Activated CD8-positive, alpha-beta memory T cell treated with anti-CD3 and anti-CD28 coated beads for 36 hours (primary cell): ENCODE results near the gene ZFP92. TPM values are rescaled to one million over a fixed set of nuclear protein-coding genes. Genes with fewer than 3 reads are reported as not detected.

Experiments
- CTCF ChIA-PET: fragments of 350-600 bp; sonication (Branson Sonifier 250); formaldehyde crosslinking; loops from one replicate; lab custom pipeline; 2021; ENCODE audit warnings: antibody characterized with exemption; lab: Charles Lee
- POLR2A ChIA-PET: fragments of 350-600 bp; sonication (Branson Sonifier 250); formaldehyde crosslinking; loops from one replicate; lab custom pipeline; 2021; ENCODE audit warnings: antibody characterized with exemption; lab: Charles Lee
- total RNA-seq, 2 experiments: library from RNA; stranded (reverse); gene quantifications; one replicate each; pipeline ENCODE4 v1.2.3, GENCODE V29; 2021

ZFP92 gene
- total RNA-seq, 2 experiments from 2014 or later, result 1.8 to 2.0 TPM

GRCh38 chrX:153447581-153447960 lies 36.3 kb downstream of the ZFP92 start:
- ChIA-PET CTCF (no interaction called here), POLR2A (no interaction called here)

DNA sequence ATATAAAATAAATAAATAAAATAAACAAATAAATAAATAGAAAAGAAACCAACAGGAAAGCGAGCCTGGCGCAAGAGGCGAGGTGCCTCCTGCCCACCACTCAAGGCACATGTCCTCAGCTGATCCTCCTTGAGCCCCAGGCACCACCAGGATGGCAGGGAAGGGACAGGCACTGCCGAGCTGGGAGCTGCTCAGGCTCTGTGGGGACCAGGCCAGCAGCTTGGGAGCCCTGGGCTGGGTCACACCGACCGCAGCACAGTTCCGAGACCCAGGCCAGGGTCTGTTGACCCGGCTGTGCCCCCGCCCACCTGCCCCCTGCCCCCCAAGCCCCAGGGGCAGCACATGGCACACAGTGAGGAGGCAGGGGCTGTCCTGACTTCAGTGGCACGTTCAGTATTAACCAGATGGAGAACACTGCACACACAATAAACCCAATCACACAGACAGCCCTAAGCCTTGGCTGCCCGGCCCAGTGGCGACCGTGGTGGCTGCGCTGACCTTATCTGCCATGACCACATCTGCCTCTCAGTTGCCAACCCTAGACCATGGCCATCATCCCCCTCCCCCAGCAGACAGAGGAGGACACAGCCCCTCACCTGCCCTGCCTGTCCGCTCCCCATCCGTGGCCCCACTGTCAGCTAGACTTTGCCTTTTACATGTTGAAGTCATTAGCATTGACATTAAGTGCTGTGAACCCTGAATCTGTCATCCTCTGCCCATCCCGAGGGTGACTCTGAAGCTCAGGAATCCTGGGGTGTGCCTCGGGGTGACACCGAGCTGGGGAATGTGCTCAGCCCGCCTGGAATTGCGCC lies 37.5 kb downstream of the ZFP92 start:
- CTCF ChIA-PET, result no interaction called here
- POLR2A ChIA-PET, result no interaction called here

- POLR2A ChIA-PET, result no interaction called here
- CTCF ChIA-PET, result no interaction called here
These were observed 38.3 kb downstream of the ZFP92 start for GRCh38 chrX:153449368-153450113.

GRCh38 chrX:153450114-153450948 lies 39.1 kb downstream of the ZFP92 start:
- ChIA-PET POLR2A (no interaction called here), CTCF (no interaction called here)

DNA sequence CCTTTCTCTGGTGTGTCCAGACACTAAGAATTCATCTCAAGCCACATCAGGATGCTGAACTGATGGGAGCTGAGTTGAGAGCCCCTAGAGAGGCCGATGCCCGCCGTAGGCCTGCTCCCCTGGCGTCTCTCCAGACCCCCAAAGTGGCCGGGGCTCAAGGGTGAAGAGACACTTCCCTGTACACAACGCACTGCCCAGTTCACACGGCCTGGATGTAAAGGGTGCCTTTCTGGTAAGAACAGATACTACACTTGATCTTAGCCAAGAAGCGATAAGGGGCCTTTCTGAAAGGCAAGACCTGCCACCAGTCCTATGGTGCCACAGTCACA lies 39.6 kb downstream of the ZFP92 start:
- ChIA-PET CTCF (no interaction called here), POLR2A (no interaction called here)

GRCh38 chrX:153454901-153455550 lies 43.8 kb downstream of the ZFP92 start:
- POLR2A ChIA-PET, result no interaction called here
- CTCF ChIA-PET, result no interaction called here

- POLR2A ChIA-PET, result no interaction called here
- CTCF ChIA-PET, result no interaction called here
These were observed 44.3 kb downstream of the ZFP92 start for GRCh38 chrX:153455571-153455970.

DNA sequence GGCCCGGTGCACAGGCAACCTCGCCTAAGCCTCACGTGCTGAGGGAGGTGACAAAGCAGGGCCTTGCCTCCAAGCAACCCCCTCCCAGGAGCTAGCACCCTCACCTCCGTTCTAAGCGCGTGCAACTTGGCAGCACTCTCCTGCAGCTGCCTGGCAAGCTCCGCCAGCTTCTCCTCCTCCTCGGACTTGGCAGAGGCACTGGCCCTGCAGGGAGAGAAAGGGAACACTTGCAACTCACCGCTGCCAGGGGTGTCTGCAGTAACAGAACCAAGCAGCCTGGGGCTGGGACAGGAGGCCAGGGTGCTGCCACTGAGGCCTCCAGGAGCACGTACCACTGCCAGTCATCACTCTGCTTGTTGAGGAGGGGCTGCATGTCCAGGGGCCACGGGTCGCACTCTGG lies 44.9 kb downstream of the ZFP92 start:
- ChIA-PET POLR2A (no interaction called here), CTCF (no interaction called here)

GRCh38 chrX:153456704-153457103 lies 45.4 kb downstream of the ZFP92 start:
- ChIA-PET POLR2A (interaction anchor here (0.5 kb wide), 1 partner anchor 17 kb away, joined by 3 read pairs; no protein-coding TSS in a partner anchor), CTCF (no interaction called here)

DNA sequence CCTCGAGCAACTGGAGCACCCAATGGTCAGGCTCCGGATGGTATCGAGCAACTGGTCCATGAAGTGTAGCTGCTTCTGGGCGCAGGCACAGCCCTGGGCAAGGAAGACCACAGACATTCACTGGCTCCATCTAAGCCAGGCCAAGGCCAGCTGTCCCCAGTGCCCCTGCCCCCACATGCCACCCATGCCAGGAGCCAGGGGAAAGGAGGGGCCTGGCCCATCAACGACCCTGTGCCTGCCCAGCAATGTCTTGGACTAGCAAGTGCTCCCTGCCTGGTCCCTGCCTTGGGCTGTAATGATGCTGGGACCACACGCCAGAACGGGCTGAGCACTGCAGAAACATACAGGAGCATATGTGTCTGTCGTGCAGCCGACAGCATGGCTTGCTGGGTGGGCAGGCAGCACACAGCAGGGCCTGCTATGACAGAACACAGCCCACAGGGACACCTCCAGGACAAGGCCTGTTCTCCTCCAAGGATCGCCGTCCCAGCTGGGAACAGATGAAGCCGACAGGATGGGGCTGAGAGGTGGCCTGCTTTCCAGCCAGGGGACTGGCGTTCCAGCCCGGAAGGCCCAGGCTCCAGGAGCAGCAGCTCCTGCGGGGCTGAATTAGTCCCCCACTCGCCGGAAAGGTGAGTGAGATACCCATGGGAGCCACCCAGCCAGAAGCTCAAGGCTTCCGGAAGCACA lies 46.0 kb downstream of the ZFP92 start:
- POLR2A ChIA-PET, result interaction anchor here (0.5 kb wide), 1 partner anchor 16 kb away, joined by 3 read pairs; no protein-coding TSS in a partner anchor
- CTCF ChIA-PET, result no interaction called here

DNA sequence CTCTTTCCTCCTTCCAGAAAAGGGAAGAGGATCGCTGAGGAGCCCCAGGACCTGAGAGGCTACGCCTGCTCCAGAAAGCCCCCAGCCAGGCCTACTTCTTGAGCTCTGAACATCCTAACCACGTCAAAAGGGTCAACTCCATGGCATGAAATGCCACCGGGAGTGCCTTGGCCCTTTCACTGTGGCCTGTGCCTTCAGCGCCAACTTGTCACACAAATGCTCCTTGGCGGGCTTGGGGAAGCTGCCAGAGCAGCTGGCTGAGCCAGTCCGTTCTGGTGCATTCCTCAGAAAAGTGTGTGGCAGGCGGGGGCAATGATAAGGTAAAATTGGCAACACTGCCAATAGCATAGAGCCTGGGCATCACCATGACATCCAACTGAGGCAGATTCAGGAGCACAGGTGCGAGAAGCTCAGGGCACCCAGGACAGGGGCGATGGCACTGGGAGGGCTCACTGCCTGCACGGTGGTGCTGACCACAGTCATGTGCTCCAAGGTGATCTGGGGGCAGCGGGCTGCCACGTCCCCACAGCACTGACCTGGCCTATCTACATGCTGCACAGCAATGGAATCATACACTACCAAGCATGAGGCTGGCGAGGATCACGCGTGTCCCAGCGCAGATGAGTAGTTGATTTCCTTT lies 46.7 kb downstream of the ZFP92 start:
- ChIA-PET CTCF (no interaction called here), POLR2A (no interaction called here)

GRCh38 chrX:153458476-153458875 lies 47.2 kb downstream of the ZFP92 start:
- ChIA-PET POLR2A (no interaction called here), CTCF (no interaction called here)

GRCh38 chrX:153459986-153460385 lies 48.7 kb downstream of the ZFP92 start:
- ChIA-PET POLR2A (no interaction called here), CTCF (interaction anchor here (1.6 kb wide), 1 partner anchor 47 kb away, joined by 16 read pairs; no protein-coding TSS in a partner anchor)

GRCh38 chrX:153460826-153461225 lies 49.6 kb downstream of the ZFP92 start:
- CTCF ChIA-PET, result interaction anchor here (0.6 to 1.6 kb wide), 2 partner anchors 9 to 46 kb away, joined by 3 to 16 read pairs; partner anchors contain the start of gene HAUS7
- POLR2A ChIA-PET, result interaction anchor here (0.7 kb wide), 1 partner anchor 1081 kb away, joined by 7 read pairs; no protein-coding TSS in a partner anchor
